Measurements from ENCODE around the gene ZNF423.

DNA sequence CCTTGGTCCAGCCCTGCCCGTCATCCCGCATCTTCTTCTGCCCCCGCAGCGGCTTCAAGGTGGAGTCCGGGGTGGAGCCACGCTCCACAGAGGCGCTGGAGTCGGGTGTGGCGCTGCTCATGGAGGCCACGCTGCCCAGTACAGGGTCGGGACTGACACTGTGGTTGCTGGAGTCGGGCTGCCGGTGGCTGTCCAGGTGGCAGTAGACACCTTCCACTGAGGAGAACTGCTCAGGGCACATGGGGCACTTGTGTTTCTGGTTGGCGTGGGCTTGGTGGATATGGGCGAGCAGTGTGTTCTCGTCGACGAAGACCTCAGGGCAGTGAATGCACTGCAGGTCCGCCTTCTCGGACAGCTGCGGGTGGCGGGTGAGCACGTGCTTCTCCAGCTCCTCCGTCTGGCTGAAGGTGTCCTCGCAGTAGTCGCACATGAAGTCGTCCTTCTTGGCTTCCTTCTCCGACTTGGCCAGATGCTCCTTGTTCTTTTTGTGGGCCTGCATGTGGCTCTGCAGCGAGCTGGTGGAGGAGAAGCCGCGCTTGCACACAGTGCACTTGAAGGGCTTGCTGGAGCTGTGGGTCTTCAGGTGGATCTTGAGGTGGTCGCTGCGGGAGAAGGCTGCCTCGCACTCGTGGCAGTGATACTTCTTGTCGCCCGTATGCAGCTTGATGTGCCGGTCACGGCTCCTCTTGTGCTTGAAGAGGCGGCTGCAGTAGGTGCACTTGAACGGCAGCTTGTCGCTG, 217.8 kb downstream of the ZNF423 start:
- TF ChIP-seq FOXP2 (optimal IDR thresholded peaks at IDR 0.05; ENCODE audit: borderline replicate concordance, extremely low read depth, extremely low read length, insufficient read depth) = no peak
- TF ChIP-seq, protein P1, sequence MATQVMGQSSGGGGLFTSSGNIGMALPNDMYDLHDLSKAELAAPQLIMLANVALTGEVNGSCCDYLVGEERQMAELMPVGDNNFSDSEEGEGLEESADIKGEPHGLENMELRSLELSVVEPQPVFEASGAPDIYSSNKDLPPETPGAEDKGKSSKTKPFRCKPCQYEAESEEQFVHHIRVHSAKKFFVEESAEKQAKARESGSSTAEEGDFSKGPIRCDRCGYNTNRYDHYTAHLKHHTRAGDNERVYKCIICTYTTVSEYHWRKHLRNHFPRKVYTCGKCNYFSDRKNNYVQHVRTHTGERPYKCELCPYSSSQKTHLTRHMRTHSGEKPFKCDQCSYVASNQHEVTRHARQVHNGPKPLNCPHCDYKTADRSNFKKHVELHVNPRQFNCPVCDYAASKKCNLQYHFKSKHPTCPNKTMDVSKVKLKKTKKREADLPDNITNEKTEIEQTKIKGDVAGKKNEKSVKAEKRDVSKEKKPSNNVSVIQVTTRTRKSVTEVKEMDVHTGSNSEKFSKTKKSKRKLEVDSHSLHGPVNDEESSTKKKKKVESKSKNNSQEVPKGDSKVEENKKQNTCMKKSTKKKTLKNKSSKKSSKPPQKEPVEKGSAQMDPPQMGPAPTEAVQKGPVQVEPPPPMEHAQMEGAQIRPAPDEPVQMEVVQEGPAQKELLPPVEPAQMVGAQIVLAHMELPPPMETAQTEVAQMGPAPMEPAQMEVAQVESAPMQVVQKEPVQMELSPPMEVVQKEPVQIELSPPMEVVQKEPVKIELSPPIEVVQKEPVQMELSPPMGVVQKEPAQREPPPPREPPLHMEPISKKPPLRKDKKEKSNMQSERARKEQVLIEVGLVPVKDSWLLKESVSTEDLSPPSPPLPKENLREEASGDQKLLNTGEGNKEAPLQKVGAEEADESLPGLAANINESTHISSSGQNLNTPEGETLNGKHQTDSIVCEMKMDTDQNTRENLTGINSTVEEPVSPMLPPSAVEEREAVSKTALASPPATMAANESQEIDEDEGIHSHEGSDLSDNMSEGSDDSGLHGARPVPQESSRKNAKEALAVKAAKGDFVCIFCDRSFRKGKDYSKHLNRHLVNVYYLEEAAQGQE (IDR thresholded peaks at IDR 0.05; ENCODE audit: insufficient read depth in 1 of 2, low read depth in 2 of 2, low read length in 2 of 2) = no peak
- TF ChIP-seq SIN3A (IDR thresholded peaks at IDR 0.05; ENCODE audit: borderline replicate concordance, insufficient read depth, low read length) = no peak

Measured in PFSK-1 (cell line).